Esophagus squamous epithelium (tissue), 4 donors: ENCODE measurements around the gene KCNMA1.

Experiments used
- POLR2A ChIP-seq, 4 donors: fragments of 450-650 bp; IDR thresholded peaks; one replicate each; pipeline ENCODE4 v1.6.1; 2017; ENCODE audit warnings: antibody characterized with exemption in 4 of 4, mild to moderate bottlenecking in 4 of 4, moderate library complexity in 3 of 4
- TF ChIP-seq, protein P1 (sequence below), 6 experiments: fragments of 450-650 bp in 4 of 6; fragments of 200-600 bp in 2 of 6; sonication (generic) in 2 of 6; IDR thresholded peaks; one replicate each; pipeline ENCODE4 v1.5.1; 2016 to 2019; ENCODE audit warnings: antibody characterized with exemption in 6 of 6, mild to moderate bottlenecking in 4 of 6, moderate library complexity in 4 of 6

DNA sequence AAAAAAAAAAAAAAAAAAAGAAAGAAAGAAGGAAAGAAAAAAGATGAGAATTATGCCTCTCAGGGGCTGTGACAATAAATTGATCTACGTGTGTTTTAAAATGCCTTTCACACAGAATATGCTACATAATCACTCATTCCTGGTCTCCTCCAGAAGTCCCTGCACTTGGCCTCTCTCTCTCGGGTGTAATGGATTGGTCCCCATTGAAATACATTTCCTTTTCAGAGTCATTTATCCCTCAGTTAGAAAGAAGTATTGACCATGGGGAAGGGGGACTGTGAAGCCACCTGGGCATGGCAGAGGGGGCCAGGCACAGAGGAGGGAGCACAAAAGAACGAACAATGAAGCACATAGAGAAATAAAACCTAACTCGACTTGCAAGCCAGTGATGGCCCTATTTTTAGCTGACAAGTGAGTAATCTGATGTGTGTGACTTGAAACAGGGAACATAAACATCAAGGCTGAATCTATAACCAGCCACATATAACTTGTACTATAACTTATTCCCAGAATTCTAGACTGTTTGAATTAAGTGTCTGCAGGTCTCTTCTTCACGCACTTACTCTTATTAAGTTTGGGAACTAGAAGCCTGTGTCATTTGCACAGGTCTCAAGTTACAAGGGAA is 490.8 kb downstream of the KCNMA1 start:
- TF ChIP-seq, protein P1, sequence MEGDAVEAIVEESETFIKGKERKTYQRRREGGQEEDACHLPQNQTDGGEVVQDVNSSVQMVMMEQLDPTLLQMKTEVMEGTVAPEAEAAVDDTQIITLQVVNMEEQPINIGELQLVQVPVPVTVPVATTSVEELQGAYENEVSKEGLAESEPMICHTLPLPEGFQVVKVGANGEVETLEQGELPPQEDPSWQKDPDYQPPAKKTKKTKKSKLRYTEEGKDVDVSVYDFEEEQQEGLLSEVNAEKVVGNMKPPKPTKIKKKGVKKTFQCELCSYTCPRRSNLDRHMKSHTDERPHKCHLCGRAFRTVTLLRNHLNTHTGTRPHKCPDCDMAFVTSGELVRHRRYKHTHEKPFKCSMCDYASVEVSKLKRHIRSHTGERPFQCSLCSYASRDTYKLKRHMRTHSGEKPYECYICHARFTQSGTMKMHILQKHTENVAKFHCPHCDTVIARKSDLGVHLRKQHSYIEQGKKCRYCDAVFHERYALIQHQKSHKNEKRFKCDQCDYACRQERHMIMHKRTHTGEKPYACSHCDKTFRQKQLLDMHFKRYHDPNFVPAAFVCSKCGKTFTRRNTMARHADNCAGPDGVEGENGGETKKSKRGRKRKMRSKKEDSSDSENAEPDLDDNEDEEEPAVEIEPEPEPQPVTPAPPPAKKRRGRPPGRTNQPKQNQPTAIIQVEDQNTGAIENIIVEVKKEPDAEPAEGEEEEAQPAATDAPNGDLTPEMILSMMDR (IDR thresholded peaks at IDR 0.05) = no peak
- no peak for TF ChIP-seq POLR2A (IDR thresholded peaks at IDR 0.05)
